Measurements from ENCODE around the gene BLACAT1. TPM values are rescaled to one million over a fixed set of nuclear protein-coding genes. Genes with fewer than 3 reads are reported as not detected.

BLACAT1 gene
- total RNA-seq, 1 donor from 2014 or later, result 2.0 TPM

DNA sequence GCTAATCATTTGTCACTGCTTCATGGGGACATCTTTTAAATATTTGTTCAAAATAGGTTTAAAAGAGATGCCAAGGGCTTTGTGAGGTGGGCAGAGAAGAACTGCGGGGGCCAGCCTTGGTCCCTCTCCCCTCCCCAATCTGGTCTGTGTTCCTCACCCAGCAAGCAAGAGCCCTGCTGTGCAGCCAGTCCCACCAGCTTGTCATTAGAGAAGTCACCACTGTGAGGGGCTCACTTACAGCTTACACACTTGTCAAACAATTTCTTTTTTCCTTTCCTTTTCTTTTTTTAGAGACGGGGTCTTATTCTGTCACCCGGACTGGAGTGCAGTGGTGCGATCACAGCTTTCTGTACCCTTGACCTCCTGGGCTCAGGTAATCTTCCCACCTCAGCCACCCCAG lies 38.3 kb upstream of the BLACAT1 start:
- peaks cover 2% of the 10 kb centered on the region for H3K27me3 ChIP-seq (ENCODE audit: control insufficient read depth, insufficient read depth, low read length)
- no peak overlapping the region for H3K4me3 ChIP-seq (ENCODE audit: low read depth, low read length)
- DNase-seq (ENCODE audit: low read depth), result no peak
- no peak for TF ChIP-seq CTCF (IDR thresholded peaks at IDR 0.05; ENCODE audit: insufficient read depth, low read length, poor library complexity, severe bottlenecking)
- no peaks in the 10 kb centered on the region for H3K36me3 ChIP-seq (ENCODE audit: control insufficient read depth, insufficient read depth, low read length)

GRCh38 chr1:205493241-205494085 lies 37.6 kb upstream of the BLACAT1 start:
- DNase-seq (ENCODE audit: low read depth), result peak; percentile 65
- TF ChIP-seq CTCF (IDR thresholded peaks at IDR 0.05; ENCODE audit: insufficient read depth, low read length, poor library complexity, severe bottlenecking), result no peak
- peaks cover 2% of the 10 kb centered on the region for H3K27me3 ChIP-seq (ENCODE audit: control insufficient read depth, insufficient read depth, low read length)
- H3K4me3 ChIP-seq (ENCODE audit: low read depth, low read length), result no peak overlapping the region
- no peaks in the 10 kb centered on the region for H3K36me3 ChIP-seq (ENCODE audit: control insufficient read depth, insufficient read depth, low read length)

DNA sequence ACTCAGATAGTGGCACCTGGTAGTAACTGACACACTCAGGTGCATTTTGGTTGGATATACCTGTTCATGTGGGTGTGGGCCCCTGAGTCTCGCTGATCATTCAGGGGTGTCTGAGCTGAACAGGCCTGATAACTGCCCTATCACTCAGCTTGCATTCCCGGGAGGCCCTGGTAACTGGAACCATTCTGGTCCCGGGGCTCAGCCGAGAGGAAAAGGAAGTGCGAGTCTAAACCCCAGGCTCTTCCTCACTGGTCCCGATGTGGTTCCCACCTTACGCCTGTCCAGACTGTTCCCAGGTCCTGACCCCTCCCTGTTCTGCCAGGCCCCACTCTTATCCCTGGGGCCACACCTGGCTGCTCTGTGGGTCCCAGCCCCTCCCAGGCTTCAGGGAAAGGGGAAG lies 36.9 kb upstream of the BLACAT1 start:
- Histone ChIP-seq H3K4me3 (ENCODE audit: low read depth, low read length) (no peak overlapping the region), H3K27me3 (ENCODE audit: control insufficient read depth, insufficient read depth, low read length) (peaks cover 2% of the 10 kb centered on the region), H3K36me3 (ENCODE audit: control insufficient read depth, insufficient read depth, low read length) (no peaks in the 10 kb centered on the region)
- no peak for DNase-seq (ENCODE audit: low read depth)
- no peak for TF ChIP-seq CTCF (IDR thresholded peaks at IDR 0.05; ENCODE audit: insufficient read depth, low read length, poor library complexity, severe bottlenecking)

GRCh38 chr1:205492201-205492667 lies 36.4 kb upstream of the BLACAT1 start:
- TF ChIP-seq CTCF (IDR thresholded peaks at IDR 0.05; ENCODE audit: insufficient read depth, low read length, poor library complexity, severe bottlenecking), result no peak
- Histone ChIP-seq H3K36me3 (ENCODE audit: control insufficient read depth, insufficient read depth, low read length) (no peaks in the 10 kb centered on the region), H3K4me3 (ENCODE audit: low read depth, low read length) (no peak overlapping the region), H3K27me3 (ENCODE audit: control insufficient read depth, insufficient read depth, low read length) (peaks cover 2% of the 10 kb centered on the region)
- no peak for DNase-seq (ENCODE audit: low read depth)

GRCh38 chr1:205491794-205492193 lies 35.9 kb upstream of the BLACAT1 start:
- Histone ChIP-seq H3K27me3 (ENCODE audit: control insufficient read depth, insufficient read depth, low read length) (peaks cover 2% of the 10 kb centered on the region), H3K4me3 (ENCODE audit: low read depth, low read length) (no peak overlapping the region), H3K36me3 (ENCODE audit: control insufficient read depth, insufficient read depth, low read length) (no peaks in the 10 kb centered on the region)
- no peak for DNase-seq (ENCODE audit: low read depth)
- no peak for TF ChIP-seq CTCF (IDR thresholded peaks at IDR 0.05; ENCODE audit: insufficient read depth, low read length, poor library complexity, severe bottlenecking)
